Suprapubic skin (tissue), 4 donors: ENCODE results near the gene ANKH.

Source experiments
- EP300 ChIP-seq: sonication (generic); formaldehyde crosslinking; IDR thresholded peaks from one replicate; pipeline ENCODE4 v1.6.1; 2017; ENCODE audit warnings: antibody characterized with exemption
- POLR2A ChIP-seq, 2 donors: fragments of 450-650 bp; IDR thresholded peaks; one replicate each; pipeline ENCODE4 v1.6.1; 2017; ENCODE audit warnings: antibody characterized with exemption in 2 of 2, mild to moderate bottlenecking in 2 of 2, moderate library complexity in 2 of 2
- POLR2AphosphoS5 ChIP-seq, 3 donors: sonication (generic); formaldehyde crosslinking; IDR thresholded peaks; one replicate each; pipeline ENCODE4 v1.6.1; 2017; ENCODE audit warnings: antibody characterized with exemption in 3 of 3
- TF ChIP-seq, protein P1 (sequence below), 2 donors: fragments of 200-600 bp in 1 of 2; fragments of 450-650 bp in 1 of 2; sonication (generic) in 1 of 2; IDR thresholded peaks; one replicate each; pipeline ENCODE4 v1.5.1; 2016 to 2019; ENCODE audit warnings: antibody characterized with exemption in 2 of 2, mild to moderate bottlenecking in 1 of 2, moderate library complexity in 1 of 2

DNA sequence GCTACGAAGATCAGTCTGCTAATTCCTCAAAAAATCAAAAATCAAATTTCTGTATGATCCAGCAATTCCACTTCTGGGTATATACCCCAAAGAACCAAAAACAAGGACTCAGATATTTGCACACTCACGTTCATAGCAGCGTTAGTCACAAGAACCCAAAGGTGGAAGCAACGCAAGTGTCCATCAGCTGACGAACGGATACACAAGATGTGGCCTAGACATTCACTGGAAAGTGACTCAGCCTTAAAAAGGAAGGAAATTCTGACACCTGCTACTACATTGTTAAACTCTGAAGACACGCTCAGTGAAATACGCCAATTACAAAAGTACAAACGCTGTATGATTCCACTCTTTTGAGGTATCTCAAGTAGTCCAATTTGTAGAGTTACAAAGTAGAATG, 113.7 kb downstream of the ANKH start:
- TF ChIP-seq, protein P1, sequence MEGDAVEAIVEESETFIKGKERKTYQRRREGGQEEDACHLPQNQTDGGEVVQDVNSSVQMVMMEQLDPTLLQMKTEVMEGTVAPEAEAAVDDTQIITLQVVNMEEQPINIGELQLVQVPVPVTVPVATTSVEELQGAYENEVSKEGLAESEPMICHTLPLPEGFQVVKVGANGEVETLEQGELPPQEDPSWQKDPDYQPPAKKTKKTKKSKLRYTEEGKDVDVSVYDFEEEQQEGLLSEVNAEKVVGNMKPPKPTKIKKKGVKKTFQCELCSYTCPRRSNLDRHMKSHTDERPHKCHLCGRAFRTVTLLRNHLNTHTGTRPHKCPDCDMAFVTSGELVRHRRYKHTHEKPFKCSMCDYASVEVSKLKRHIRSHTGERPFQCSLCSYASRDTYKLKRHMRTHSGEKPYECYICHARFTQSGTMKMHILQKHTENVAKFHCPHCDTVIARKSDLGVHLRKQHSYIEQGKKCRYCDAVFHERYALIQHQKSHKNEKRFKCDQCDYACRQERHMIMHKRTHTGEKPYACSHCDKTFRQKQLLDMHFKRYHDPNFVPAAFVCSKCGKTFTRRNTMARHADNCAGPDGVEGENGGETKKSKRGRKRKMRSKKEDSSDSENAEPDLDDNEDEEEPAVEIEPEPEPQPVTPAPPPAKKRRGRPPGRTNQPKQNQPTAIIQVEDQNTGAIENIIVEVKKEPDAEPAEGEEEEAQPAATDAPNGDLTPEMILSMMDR (IDR thresholded peaks at IDR 0.05): no peak
- TF ChIP-seq EP300 (no peak), POLR2A (IDR thresholded peaks at IDR 0.05) (no peak), POLR2AphosphoS5 (IDR thresholded peaks at IDR 0.05) (no peak)
